CD4-positive, alpha-beta T cell treated with Interleukin-4 for 1 hour (primary cell): ENCODE results near the gene KRT17.
"Not testable (repeated sequence)": the region's sequence is repeated elsewhere in the genome, so short reads cannot be mapped to it uniquely, and the experiment has no call there.

ENCODE experiments used
- DNase-seq, 2 donors: peaks; one replicate each; pipeline ENCODE4 v3.0.0-alpha.2; 2020 to 2022

The KRT17 gene

GRCh38 chr17:41633556-41634199 lies 9.3 kb upstream of the KRT17 start:
- DNase-seq = no peak

- no peak for DNase-seq
Measured at GRCh38 chr17:41632482-41633105, 8.2 kb upstream of the KRT17 start.

- DNase-seq = no peak
Measured at GRCh38 chr17:41631898-41632285, 7.5 kb upstream of the KRT17 start.

- no peak for DNase-seq
Measured at GRCh38 chr17:41631025-41631897, 6.9 kb upstream of the KRT17 start.

- DNase-seq = no peak
Measured at GRCh38 chr17:41629826-41630670, 5.7 kb upstream of the KRT17 start.

GRCh38 chr17:41629316-41629715 lies 4.9 kb upstream of the KRT17 start:
- DNase-seq = no peak

GRCh38 chr17:41628621-41629255 lies 4.4 kb upstream of the KRT17 start:
- not testable (repeated sequence) for DNase-seq

- not testable (repeated sequence) for DNase-seq
Measured at GRCh38 chr17:41628073-41628370, 3.6 kb upstream of the KRT17 start.

GRCh38 chr17:41627316-41628072 lies 3.1 kb upstream of the KRT17 start:
- no peak for DNase-seq

GRCh38 chr17:41626914-41627295 lies 2.5 kb upstream of the KRT17 start:
- DNase-seq = not testable (repeated sequence)

- not testable (repeated sequence) for DNase-seq
Measured at GRCh38 chr17:41626028-41626913, 1.9 kb upstream of the KRT17 start.

- no peak for DNase-seq
Measured at GRCh38 chr17:41625602-41626001, 1.2 kb upstream of the KRT17 start.

- DNase-seq = not testable (repeated sequence)
Measured at GRCh38 chr17:41623184-41623861, 1.1 kb downstream of the KRT17 start.

- DNase-seq = not testable (repeated sequence)
Measured at GRCh38 chr17:41622340-41623183, 1.8 kb downstream of the KRT17 start.

GRCh38 chr17:41621916-41622315 lies 2.5 kb downstream of the KRT17 start:
- DNase-seq = no peak

- DNase-seq = not testable (repeated sequence)
Measured at GRCh38 chr17:41621435-41621817, 2.9 kb downstream of the KRT17 start.

- DNase-seq = no peak
Measured at GRCh38 chr17:41620583-41621434, 3.6 kb downstream of the KRT17 start.

GRCh38 chr17:41619927-41620582 lies 4.3 kb downstream of the KRT17 start:
- not testable (repeated sequence) for DNase-seq
